Activated T-cell treated with anti-CD3 and anti-CD28 coated beads, Interleukin-2, amount 50 U/mL, for 48 hours (primary cell): ENCODE results near the gene BTBD17.

Experiments used
- DNase-seq, 2 experiments: peaks; one replicate each; pipeline ENCODE4 v3.0.0-alpha.2; 2020

The BTBD17 gene

DNA sequence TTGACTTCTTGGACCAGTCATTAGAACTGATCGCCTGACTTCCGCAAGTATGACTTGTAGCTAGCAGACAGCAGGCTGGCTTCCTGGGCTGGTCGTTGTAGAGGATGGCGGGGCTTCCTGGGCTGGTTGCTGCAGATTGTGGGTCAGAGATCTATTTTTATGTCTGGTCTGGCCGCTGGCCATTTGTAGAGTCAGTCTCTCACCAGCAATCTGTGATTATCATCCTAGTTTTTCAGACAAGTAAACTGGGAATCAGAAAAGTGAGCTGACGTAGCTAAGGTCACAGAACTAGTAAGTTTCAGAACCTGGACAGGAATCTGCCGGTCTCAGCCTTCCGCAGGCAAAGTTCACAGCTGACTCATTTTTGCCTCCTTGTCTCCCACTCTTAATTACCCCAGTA, 24.7 kb upstream of the BTBD17 start:
- no peak for DNase-seq

- DNase-seq, result no peak
These were observed 23.5 kb upstream of the BTBD17 start for GRCh38 chr17:74385201-74385600.

DNA sequence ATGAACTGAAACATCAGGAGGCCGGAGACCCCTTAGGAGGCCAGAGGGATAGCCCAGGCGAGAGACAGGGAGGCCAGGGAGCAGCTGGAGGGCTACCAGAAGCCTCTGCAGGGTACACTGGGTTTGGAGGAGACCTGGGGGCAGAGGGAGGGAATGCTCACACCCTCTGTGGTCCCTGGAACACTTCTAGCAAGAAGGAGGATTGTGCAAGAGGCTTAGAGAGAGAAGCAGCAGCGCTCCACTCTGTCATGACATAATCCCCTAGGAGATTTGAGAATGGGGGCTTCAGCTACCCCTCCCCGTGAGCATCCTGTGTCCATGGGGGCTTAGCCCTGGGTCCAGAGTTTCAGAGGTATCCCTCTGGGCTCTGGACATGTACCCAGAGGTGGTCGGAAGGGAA, 21.5 kb upstream of the BTBD17 start:
- DNase-seq, result no peak

- DNase-seq, result no peak
These were observed 19.5 kb upstream of the BTBD17 start for GRCh38 chr17:74380959-74381808.

GRCh38 chr17:74380086-74380958, 18.7 kb upstream of the BTBD17 start:
- DNase-seq, result no peak

DNA sequence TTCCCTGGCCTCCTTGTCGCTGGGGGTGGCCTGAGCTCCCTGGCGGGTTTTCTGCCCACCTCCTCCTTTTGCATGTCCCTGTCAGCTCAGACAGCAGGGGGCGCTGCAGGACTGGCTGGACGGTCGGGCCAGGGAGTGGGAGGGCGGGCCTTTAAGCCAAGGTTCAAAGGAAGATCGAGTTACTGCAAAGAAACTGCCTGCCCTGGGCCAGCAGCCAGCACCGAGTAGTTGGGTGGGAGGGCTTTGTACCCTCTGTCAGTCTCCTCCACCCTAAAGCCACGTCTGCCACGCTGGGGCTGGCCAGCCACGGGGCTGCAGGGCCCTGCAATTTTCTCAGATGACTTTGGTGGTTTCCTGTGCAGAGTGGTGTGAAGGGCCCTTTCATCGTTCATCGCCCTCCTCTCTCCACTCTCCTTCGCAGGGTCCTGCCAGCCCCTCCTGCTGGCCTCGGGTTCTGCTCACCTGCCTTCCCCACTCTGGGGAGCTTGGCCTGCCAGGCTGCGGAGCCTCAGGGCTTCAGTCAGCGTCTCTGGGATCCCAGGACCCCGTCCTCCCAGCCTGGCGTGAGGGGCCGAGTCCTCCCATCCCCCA, 17.9 kb upstream of the BTBD17 start:
- DNase-seq, result peak; percentile 96 to 97

- no peak for DNase-seq
These were observed 13.2 kb upstream of the BTBD17 start for GRCh38 chr17:74374858-74375257.

DNA sequence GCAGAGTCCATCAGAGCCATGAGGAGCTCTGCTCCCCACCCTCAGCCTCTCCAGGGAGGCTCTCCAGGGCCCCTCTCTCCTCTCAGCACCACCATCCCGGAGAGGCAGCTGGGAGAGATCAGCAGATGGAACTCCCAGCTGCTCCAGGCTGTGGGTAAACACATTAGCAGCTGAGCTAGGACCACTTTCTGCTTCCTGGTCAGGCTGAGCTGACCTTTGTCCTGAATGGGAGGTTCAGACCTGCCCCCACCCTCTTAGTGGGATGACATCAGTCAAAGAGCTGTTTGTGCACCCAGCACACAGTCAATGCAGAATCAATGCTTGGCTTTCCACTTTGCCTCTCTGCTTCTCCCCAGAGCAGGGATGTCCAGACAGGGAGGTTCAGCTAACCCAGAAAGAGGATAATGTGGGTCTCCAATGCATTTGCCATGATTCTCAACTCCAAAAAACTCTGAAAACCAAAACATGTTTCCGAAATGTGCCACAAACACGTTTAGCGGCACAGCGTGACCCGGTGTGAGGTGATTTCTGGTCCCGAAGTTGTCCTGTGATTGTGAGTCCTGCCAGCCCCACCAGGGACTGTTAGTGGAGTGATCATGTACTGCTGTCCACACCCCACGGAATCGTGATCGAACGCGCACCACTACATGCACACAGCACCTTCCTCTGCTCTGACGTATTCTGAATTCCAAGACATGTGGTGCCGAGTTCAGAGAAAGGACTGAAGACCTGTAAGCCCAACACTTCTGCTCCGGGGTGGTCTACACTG, 12.4 kb upstream of the BTBD17 start:
- DNase-seq, result no peak

GRCh38 chr17:74372426-74372825, 10.8 kb upstream of the BTBD17 start:
- no peak for DNase-seq

GRCh38 chr17:74371653-74372147, 10.0 kb upstream of the BTBD17 start:
- no peak for DNase-seq

- no peak for DNase-seq
These were observed 8.2 kb upstream of the BTBD17 start for GRCh38 chr17:74369665-74370490.

GRCh38 chr17:74369221-74369620, 7.6 kb upstream of the BTBD17 start:
- peak; percentile 71 to 76 for DNase-seq

DNA sequence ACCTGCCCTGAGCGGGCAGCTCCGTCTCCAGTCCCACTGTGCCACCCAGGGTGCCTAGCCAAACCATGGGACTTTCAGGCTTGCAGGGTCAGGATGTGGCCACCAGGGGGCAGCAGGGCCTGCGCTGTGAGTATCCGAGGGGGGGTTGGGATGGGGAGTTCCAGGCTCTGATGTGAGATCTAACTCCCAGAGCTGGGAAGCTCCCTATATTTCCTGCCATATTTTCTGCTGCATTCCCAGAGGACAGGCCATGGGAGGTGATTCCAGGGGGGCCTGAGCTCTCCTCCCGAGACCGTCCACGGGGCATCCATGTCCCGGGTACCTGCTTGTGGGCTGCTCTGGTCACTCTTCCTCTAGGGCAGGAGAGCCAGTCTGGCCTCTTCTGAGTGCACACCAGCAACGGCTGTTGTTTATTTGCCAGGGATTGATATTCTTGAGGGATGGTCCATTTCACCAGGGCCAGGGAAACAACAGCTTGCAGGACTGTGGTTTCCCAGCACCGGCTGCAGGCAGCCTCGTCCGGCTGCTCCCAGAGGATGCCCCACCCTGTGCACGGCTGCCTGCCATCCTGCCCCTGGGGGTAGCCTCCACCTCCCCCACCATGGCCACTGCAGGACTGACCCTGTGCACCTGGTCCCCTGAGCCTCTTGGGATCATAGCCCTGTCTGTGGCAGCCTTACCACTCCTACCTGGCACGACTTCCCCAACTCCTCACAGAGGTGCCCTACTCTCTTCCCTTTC, 6.8 kb upstream of the BTBD17 start:
- peak; percentile 85 to 87 for DNase-seq

GRCh38 chr17:74367206-74367605, 5.5 kb upstream of the BTBD17 start, which contains the start of gene GPR142:
Gene GPR142 (plus strand): TSS chr17:74367506. CDS start chr17:74369541, 2,035 bp downstream.
- DNase-seq, result no peak

- DNase-seq, result no peak
These were observed 1.3 kb upstream of the BTBD17 start for GRCh38 chr17:74362810-74363498.

DNA sequence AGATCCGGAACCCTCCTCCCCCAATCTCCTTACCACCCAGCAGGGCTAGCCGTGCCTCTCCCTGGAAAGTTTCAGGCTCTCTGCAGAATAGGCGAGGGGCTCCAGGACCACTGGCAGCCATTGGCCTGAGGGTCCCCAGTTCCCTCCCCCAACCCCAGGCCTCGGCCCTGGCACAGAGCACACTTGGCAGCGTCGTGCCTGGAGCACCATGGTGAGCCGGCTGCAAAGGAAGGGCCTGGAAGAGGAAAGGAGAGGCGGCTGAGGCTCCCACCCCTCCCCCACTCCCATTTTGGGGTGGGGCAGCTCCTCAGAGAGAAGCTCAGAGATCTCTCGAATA, 369 bp upstream of the BTBD17 start:
- DNase-seq, result no peak

DNA sequence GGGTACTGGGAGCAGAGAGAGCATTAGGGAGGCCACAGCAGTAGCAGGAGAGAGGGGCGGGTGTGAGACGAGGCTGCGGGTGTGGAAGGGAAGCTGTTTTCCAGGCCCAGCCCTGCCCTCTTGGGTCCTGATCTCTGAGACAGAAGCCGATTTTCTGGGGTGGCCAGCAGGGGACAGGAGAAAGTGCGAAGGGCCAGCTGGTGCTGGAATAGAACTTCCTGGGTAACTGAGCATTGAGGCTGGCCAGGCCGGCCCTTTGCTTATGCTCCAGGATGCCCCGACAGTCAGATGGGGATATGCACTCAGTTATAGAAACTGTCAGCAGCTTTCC, 804 bp downstream of the BTBD17 start:
- DNase-seq, result no peak

GRCh38 chr17:74359916-74360315, 1.8 kb downstream of the BTBD17 start:
- DNase-seq, result no peak

- DNase-seq, result no peak
These were observed 3.0 kb downstream of the BTBD17 start for GRCh38 chr17:74358697-74359096.

GRCh38 chr17:74357466-74357809, 4.2 kb downstream of the BTBD17 start:
- no peak for DNase-seq
